Osteoblast (primary cell): Measurements from ENCODE around the gene CASZ1. TPM values are rescaled to one million over a fixed set of nuclear protein-coding genes. Genes with fewer than 3 reads are reported as not detected.

ENCODE experiments used
- DNase-seq: peaks from one replicate; pipeline ENCODE4 v3.0.0; 2011; ENCODE audit warnings: low spot score, mixed read lengths; ENCODE audit not compliant: insufficient read length; ENCODE audit errors: missing footprints
- H2AFZ ChIP-seq: 2 replicates; pipeline ENCODE4 v1.6.0; 2011; ENCODE audit warnings: mild to moderate bottlenecking, low read length
- H3K27ac ChIP-seq: 2 replicates; pipeline ENCODE4 v1.5.1; 2011; ENCODE audit warnings: mild to moderate bottlenecking, low read depth, low read length, moderate library complexity
- H3K27me3 ChIP-seq: 2 replicates; pipeline ENCODE4 v1.6.0; 2012; ENCODE audit warnings: mild to moderate bottlenecking, control low read depth, inconsistent platforms, low read length, moderate library complexity; ENCODE audit not compliant: insufficient read depth
- H3K36me3 ChIP-seq: 2 replicates; pipeline ENCODE4 v1.5.1; 2011; ENCODE audit warnings: mild to moderate bottlenecking, low read length, control low read depth, moderate library complexity; ENCODE audit not compliant: insufficient read depth
- H3K4me1 ChIP-seq: 2 replicates; pipeline ENCODE4 v1.5.1; 2011; ENCODE audit warnings: mild to moderate bottlenecking, low read length, control low read depth, moderate library complexity; ENCODE audit not compliant: insufficient read depth
- H3K4me2 ChIP-seq: 2 replicates; pipeline ENCODE4 v1.6.0; 2011; ENCODE audit warnings: mild to moderate bottlenecking, low read length; ENCODE audit not compliant: insufficient read depth
- H3K4me3 ChIP-seq: fragments of 200-600 bp; sonication (generic); 3 replicates; pipeline ENCODE4 v1.5.1; 2012; ENCODE audit warnings: mild to moderate bottlenecking, low read length, inconsistent platforms; ENCODE audit not compliant: insufficient read depth
- H3K79me2 ChIP-seq: 2 replicates; pipeline ENCODE4 v1.6.0; 2012; ENCODE audit warnings: mild to moderate bottlenecking, low read length, control low read depth, inconsistent platforms; ENCODE audit not compliant: insufficient read depth
- H3K9me3 ChIP-seq: 2 replicates; pipeline ENCODE4 v1.5.1; 2011; ENCODE audit warnings: low read depth, low read length, control low read depth
- H4K20me1 ChIP-seq: 2 replicates; pipeline ENCODE4 v1.6.0; 2012; ENCODE audit warnings: mild to moderate bottlenecking, low read length, control low read depth; ENCODE audit not compliant: insufficient read depth
- total RNA-seq: library from RNA; depleted of rRNA; stranded (reverse); fragments of >200 nt; gene quantifications from 2 replicates; pipeline ENCODE4 v1.2.3, GENCODE V29; 2012
- TF ChIP-seq, protein P1 (sequence below): IDR thresholded peaks from 2 replicates; pipeline ENCODE4 v1.5.1; 2011; ENCODE audit warnings: mild to moderate bottlenecking, low read depth, low read length, moderate library complexity; ENCODE audit errors: extremely low read depth

Gene CASZ1
- total RNA-seq, 1 donor = 0.36 TPM

DNA sequence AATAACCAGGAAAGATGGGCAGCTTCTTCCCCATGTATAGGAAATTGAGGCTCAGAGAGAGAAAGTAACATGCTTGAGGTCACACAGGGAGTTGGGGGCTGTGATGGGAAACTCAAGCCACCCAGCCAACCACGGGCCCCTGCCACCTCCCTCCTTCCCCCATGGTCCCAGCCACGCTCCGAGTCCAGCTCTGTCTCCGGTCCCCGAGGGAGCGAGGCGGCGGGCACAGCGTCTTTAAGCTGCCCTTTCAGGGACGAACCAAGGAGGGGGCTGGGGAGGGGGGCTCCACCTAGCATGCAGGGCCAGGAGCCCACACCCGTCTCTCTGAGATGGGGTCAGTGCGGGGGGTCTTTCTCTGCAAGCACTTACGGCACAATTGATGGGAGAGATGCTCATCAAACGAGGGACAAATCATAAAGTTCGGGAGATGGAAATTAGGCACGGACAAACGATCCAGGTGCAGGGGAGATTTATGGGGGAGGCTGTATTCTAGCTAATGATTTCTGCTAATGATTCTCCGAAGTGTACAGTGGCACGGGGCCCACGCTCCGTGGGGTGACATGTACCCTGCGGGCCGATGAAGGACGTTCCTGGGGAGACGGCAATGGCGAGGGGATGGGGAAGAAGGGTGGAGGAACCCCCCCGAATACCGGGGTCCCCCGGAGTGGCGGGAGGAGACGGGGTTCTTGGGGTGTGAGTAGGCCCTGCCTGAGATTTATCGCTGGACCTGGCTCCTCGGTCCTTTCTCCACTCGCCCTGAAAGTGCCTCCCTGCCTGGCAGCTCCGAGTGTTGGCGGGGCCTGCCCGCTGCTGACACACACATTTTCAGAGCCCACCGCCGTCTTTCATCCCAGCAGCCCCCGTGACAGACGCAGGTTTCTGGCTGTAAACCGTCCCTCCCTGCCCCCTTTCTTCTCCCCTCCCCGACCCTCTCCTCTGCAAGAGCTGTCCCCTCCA lies 31.2 kb upstream of the CASZ1 start:
- Histone ChIP-seq H3K4me2 (no peak overlapping the region), H2AFZ (no peak overlapping the region), H4K20me1 (no peaks in the 10 kb centered on the region), H3K79me2 (no peaks in the 10 kb centered on the region), H3K4me1 (peaks cover 9% of the 10 kb centered on the region), H3K27ac (no peak overlapping the region), H3K36me3 (no peaks in the 10 kb centered on the region), H3K9me3 (no peaks in the 10 kb centered on the region), H3K4me3 (no peak overlapping the region), H3K27me3 (peaks cover 34% of the 10 kb centered on the region)
- TF ChIP-seq, protein P1, sequence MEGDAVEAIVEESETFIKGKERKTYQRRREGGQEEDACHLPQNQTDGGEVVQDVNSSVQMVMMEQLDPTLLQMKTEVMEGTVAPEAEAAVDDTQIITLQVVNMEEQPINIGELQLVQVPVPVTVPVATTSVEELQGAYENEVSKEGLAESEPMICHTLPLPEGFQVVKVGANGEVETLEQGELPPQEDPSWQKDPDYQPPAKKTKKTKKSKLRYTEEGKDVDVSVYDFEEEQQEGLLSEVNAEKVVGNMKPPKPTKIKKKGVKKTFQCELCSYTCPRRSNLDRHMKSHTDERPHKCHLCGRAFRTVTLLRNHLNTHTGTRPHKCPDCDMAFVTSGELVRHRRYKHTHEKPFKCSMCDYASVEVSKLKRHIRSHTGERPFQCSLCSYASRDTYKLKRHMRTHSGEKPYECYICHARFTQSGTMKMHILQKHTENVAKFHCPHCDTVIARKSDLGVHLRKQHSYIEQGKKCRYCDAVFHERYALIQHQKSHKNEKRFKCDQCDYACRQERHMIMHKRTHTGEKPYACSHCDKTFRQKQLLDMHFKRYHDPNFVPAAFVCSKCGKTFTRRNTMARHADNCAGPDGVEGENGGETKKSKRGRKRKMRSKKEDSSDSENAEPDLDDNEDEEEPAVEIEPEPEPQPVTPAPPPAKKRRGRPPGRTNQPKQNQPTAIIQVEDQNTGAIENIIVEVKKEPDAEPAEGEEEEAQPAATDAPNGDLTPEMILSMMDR = no peak
- peak; percentile 44 for DNase-seq

DNA sequence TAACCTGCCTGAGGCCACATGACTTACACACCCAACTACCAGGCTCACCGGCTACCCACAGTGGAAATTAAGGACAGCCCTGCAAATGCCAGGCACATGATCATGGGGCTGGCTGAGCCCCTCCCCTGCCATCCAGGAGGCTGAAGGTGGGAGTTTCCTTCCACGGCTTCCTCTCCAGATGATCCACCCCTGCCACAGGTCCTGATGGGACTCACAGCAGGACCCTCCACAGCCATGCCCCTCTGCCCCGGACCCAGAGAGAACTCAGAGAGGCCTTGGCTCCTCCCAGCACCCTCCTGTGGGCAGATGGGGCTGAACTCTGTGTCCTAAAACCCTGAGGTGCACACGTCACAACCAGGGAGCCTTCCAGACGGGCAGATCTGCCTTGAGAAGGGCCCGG lies 29.1 kb upstream of the CASZ1 start:
- TF ChIP-seq, protein P1 = no peak
- no peaks in the 10 kb centered on the region for H3K79me2 ChIP-seq
- H3K27me3 ChIP-seq = peaks cover 40% of the 10 kb centered on the region
- H3K27ac ChIP-seq = no peak overlapping the region
- no peak for DNase-seq
- H3K9me3 ChIP-seq = no peaks in the 10 kb centered on the region
- peaks cover 9% of the 10 kb centered on the region for H3K4me1 ChIP-seq
- no peaks in the 10 kb centered on the region for H4K20me1 ChIP-seq
- H3K4me2 ChIP-seq = no peak overlapping the region
- no peaks in the 10 kb centered on the region for H3K36me3 ChIP-seq
- no peak overlapping the region for H3K4me3 ChIP-seq
- H2AFZ ChIP-seq = no peak overlapping the region

DNA sequence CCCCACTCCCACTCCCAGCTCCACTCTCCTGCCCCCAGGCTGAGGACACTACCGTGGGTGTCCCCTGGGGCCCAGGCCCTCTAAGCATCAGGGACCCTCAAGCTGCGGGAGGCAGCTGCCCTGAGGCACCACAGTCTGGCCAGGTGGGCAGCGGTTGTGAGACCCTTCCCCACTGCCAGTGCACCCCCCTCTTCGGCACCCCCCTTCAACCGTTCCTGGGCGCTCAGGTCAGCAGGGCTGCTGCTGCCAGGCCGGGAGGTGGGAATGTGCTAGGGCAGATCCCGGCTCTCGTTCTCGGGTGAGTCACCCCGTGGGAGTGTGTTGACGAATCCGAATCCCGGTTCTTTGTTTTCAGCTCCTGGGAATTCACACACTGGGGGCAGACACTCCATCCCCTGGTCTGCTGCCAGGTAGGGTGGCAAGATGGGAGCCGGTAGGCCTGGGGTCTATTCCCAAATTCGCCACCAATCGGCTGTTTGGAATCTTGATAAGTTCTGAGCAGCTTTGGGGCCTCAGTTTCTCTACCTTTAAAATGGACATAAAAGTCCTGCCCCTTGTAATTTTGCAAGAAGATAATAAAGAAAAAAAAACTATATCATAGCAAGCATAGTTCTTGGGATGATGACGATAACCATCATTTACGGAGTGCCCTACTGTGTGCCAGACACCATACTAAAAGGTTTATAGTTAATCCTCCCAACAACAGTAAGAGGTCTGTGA lies 28.5 kb upstream of the CASZ1 start:
- H3K4me3 ChIP-seq = no peak overlapping the region
- H4K20me1 ChIP-seq = no peaks in the 10 kb centered on the region
- no peak overlapping the region for H2AFZ ChIP-seq
- no peaks in the 10 kb centered on the region for H3K36me3 ChIP-seq
- TF ChIP-seq, protein P1 = no peak
- peaks cover 9% of the 10 kb centered on the region for H3K4me1 ChIP-seq
- H3K27me3 ChIP-seq = peaks cover 45% of the 10 kb centered on the region
- H3K27ac ChIP-seq = no peak overlapping the region
- H3K9me3 ChIP-seq = no peaks in the 10 kb centered on the region
- peak; percentile 98 for DNase-seq
- no peaks in the 10 kb centered on the region for H3K79me2 ChIP-seq
- peak overlapping the region; percentile 43 for H3K4me2 ChIP-seq

DNA sequence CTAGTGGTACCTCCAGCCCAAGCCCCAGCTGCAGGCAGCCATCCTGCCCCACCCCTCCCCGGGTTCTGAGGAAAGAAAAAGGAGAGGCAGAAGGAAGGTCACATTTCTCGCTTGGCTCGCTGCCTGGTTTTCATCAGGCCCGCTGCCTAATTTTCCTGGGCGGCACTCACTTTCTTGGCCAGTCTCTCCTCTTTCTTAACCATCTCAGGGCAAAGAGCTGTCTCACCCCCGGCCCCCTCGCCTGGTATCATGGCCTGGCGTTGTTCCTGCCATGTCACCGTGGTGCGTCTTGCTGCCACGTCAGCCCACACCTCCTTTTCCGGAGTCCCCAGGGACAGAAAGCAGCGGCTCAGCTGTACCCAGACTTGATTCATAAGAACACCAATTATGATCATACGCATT lies 26.6 kb upstream of the CASZ1 start:
- Histone ChIP-seq H3K79me2 (no peaks in the 10 kb centered on the region), H3K27ac (no peak overlapping the region), H3K4me2 (no peak overlapping the region), H3K4me1 (peaks cover 9% of the 10 kb centered on the region), H3K36me3 (no peaks in the 10 kb centered on the region), H3K9me3 (no peaks in the 10 kb centered on the region), H2AFZ (no peak overlapping the region), H3K4me3 (no peak overlapping the region), H3K27me3 (peaks cover 35% of the 10 kb centered on the region), H4K20me1 (no peaks in the 10 kb centered on the region)
- TF ChIP-seq, protein P1 = no peak
- peak; percentile 73 for DNase-seq
